Measurements from ENCODE around the gene SUDS3. TPM values are rescaled to one million over a fixed set of nuclear protein-coding genes. Genes with fewer than 3 reads are reported as not detected.
"Not testable (repeated sequence)": the region's sequence is repeated elsewhere in the genome, so short reads cannot be mapped to it uniquely, and the experiment has no call there.

Gene SUDS3
- total RNA-seq, 1 donor from 2014 or later, result 28.5 TPM

- DNase-seq, result no peak
- no peaks in the 10 kb centered on the region for H3K27me3 ChIP-seq (ENCODE audit: low read depth)
- no peaks in the 10 kb centered on the region for H3K9me3 ChIP-seq
- intact Hi-C loops (cut with DNase I), result no loop called here
- H3K36me3 ChIP-seq, result no peaks in the 10 kb centered on the region
- no peak for TF ChIP-seq CTCF (IDR thresholded peaks at IDR 0.05)
- peaks cover 18% of the 10 kb centered on the region for H3K4me1 ChIP-seq
- ATAC-seq, result no peak
- H3K4me3 ChIP-seq, result no peak overlapping the region
- H3K27ac ChIP-seq, result no peak overlapping the region
These were observed 25.3 kb upstream of the SUDS3 start for GRCh38 chr12:118350908-118351559.

- H3K36me3 ChIP-seq, result no peaks in the 10 kb centered on the region
- no peak overlapping the region for H3K27ac ChIP-seq
- H3K4me1 ChIP-seq, result peaks cover 32% of the 10 kb centered on the region
- intact Hi-C loops (cut with DNase I), result no loop called here
- ATAC-seq (no peak), DNase-seq (no peak)
- no peak for TF ChIP-seq CTCF (IDR thresholded peaks at IDR 0.05)
- H3K9me3 ChIP-seq, result no peaks in the 10 kb centered on the region
- H3K27me3 ChIP-seq (ENCODE audit: low read depth), result no peaks in the 10 kb centered on the region
- no peak overlapping the region for H3K4me3 ChIP-seq
These were observed 22.6 kb upstream of the SUDS3 start for GRCh38 chr12:118353721-118354120.

GRCh38 chr12:118354503-118354902 is 21.9 kb upstream of the SUDS3 start:
- H3K36me3 ChIP-seq; DNase-seq; H3K4me3 ChIP-seq; intact Hi-C loops (cut with DNase I); ATAC-seq; H3K27ac ChIP-seq; H3K9me3 ChIP-seq; H3K27me3 ChIP-seq (ENCODE audit: low read depth): not testable (repeated sequence)
- peaks cover 39% of the 10 kb centered on the region for H3K4me1 ChIP-seq

GRCh38 chr12:118354903-118355302 is 21.5 kb upstream of the SUDS3 start:
- Histone ChIP-seq H3K36me3 (no peaks in the 10 kb centered on the region), H3K4me1 (peaks cover 43% of the 10 kb centered on the region), H3K4me3 (no peak overlapping the region), H3K27me3 (ENCODE audit: low read depth) (no peaks in the 10 kb centered on the region), H3K9me3 (no peaks in the 10 kb centered on the region), H3K27ac (no peak overlapping the region)
- TF ChIP-seq CTCF (IDR thresholded peaks at IDR 0.05), result no peak
- DNase-seq (no peak), ATAC-seq (no peak)
- intact Hi-C loops (cut with DNase I), result no loop called here

- ATAC-seq, result no peak
- TF ChIP-seq CTCF (IDR thresholded peaks at IDR 0.05), result no peak
These were observed 20.5 kb upstream of the SUDS3 start for GRCh38 chr12:118355843-118356242.

GRCh38 chr12:118356809-118357256 is 19.5 kb upstream of the SUDS3 start:
- intact Hi-C loops (cut with DNase I), result no loop called here
- no peak for TF ChIP-seq CTCF (IDR thresholded peaks at IDR 0.05)
- Histone ChIP-seq H3K36me3 (no peaks in the 10 kb centered on the region), H3K9me3 (no peaks in the 10 kb centered on the region), H3K4me3 (no peak overlapping the region), H3K27me3 (ENCODE audit: low read depth) (no peaks in the 10 kb centered on the region), H3K4me1 (peaks cover 61% of the 10 kb centered on the region), H3K27ac (peak overlapping the region; percentile 59)
- ATAC-seq (peak; percentile 55 to 70), DNase-seq (no peak)

More at GRCh38 chr12:118355843-118356242, 20.5 kb upstream of the SUDS3 start:
- Histone ChIP-seq H3K4me3 (no peak overlapping the region), H3K27me3 (ENCODE audit: low read depth) (no peaks in the 10 kb centered on the region), H3K36me3 (no peaks in the 10 kb centered on the region), H3K4me1 (peaks cover 53% of the 10 kb centered on the region), H3K9me3 (no peaks in the 10 kb centered on the region), H3K27ac (no peak overlapping the region)
- DNase-seq, result no peak
- intact Hi-C loops (cut with DNase I), result no loop called here
